Measurements from ENCODE around the gene LAMB3. TPM values are rescaled to one million over a fixed set of nuclear protein-coding genes. Genes with fewer than 3 reads are reported as not detected.

Gene LAMB3
- total RNA-seq, 2 donors from 2014 or later: 7.2 to 11.9 TPM

DNA sequence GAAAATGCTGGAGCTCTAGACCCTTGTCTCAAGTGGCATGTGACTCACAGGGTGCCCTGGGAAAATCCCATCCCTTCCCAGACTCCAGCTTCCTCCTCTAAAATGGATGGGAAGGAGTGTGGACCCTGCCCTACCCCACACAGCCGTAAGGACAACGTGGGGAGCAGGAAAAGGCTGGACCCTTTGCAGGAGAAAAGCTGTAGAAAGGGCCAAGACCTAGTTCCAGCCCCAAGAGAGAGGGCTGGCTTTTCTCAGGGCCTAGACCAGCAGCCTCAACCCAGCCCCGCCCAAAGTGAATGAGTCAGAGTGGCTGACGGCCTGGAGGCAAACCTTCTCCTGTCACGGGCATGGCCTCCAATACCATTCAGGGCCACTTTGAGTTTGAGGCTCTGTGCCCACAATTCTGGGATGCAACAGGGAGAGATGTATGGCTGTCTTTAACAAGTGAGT lies 1.1 kb downstream of the LAMB3 start:
- H3K4me1 Mint-ChIP-seq: peaks cover 30% of the 10 kb centered on the region
- H3K9me3 Mint-ChIP-seq: no peaks in the 10 kb centered on the region
- H3K36me3 Mint-ChIP-seq (ENCODE audit: low read depth): no peaks in the 10 kb centered on the region
- H3K4me3 Mint-ChIP-seq: peak overlapping the region; percentile 59
- peak overlapping the region; percentile 73 for H3K27ac Mint-ChIP-seq
- no peaks in the 10 kb centered on the region for H3K27me3 Mint-ChIP-seq
- ATAC-seq (replicated peaks): peak; percentile 90

- no peaks in the 10 kb centered on the region for H3K9me3 Mint-ChIP-seq
- peak overlapping the region; percentile 54 for H3K27ac Mint-ChIP-seq
- no peaks in the 10 kb centered on the region for H3K36me3 Mint-ChIP-seq (ENCODE audit: low read depth)
- ATAC-seq (replicated peaks): no peak
- peaks cover 30% of the 10 kb centered on the region for H3K4me1 Mint-ChIP-seq
- peak overlapping the region; percentile 59 for H3K4me3 Mint-ChIP-seq
- H3K27me3 Mint-ChIP-seq: no peaks in the 10 kb centered on the region
Measured at GRCh38 chr1:209650454-209650853, 1.8 kb downstream of the LAMB3 start.

GRCh38 chr1:209648931-209649776 lies 3.1 kb downstream of the LAMB3 start:
- Mint-ChIP-seq H3K4me1 (peaks cover 30% of the 10 kb centered on the region), H3K27me3 (no peaks in the 10 kb centered on the region), H3K36me3 (ENCODE audit: low read depth) (no peaks in the 10 kb centered on the region), H3K9me3 (no peaks in the 10 kb centered on the region), H3K4me3 (peak overlapping the region; percentile 9), H3K27ac (peak overlapping the region; percentile 4)
- peak; percentile 51 for ATAC-seq (replicated peaks)

GRCh38 chr1:209648346-209648745 lies 3.9 kb downstream of the LAMB3 start:
- no peaks in the 10 kb centered on the region for H3K27me3 Mint-ChIP-seq
- no peaks in the 10 kb centered on the region for H3K36me3 Mint-ChIP-seq (ENCODE audit: low read depth)
- peaks cover 24% of the 10 kb centered on the region for H3K4me1 Mint-ChIP-seq
- H3K4me3 Mint-ChIP-seq: no peak overlapping the region
- H3K9me3 Mint-ChIP-seq: no peaks in the 10 kb centered on the region
- ATAC-seq (replicated peaks): no peak
- H3K27ac Mint-ChIP-seq: peak overlapping the region; percentile 10

DNA sequence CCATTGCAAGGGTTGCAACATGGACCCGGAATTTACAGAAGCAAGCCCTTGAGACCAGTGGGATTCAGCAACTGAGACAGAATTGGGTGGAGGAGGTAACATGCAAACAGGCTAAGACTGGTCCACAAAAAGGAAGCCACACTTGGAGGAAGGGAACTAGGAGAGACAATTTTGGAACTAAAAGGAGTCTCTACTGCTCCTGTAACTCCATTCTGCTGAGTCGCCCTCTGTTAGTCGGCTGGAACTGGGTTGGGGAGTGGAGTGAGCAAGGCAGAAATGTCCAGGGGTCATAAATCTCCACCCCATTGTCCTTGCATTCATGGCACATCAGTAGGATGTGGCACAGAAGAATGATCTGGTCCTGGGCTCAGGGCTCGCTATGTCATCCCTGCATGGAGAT lies 5.1 kb downstream of the LAMB3 start:
- peaks cover 20% of the 10 kb centered on the region for H3K4me1 Mint-ChIP-seq
- H3K9me3 Mint-ChIP-seq: no peaks in the 10 kb centered on the region
- no peaks in the 10 kb centered on the region for H3K27me3 Mint-ChIP-seq
- no peak overlapping the region for H3K27ac Mint-ChIP-seq
- H3K36me3 Mint-ChIP-seq (ENCODE audit: low read depth): no peaks in the 10 kb centered on the region
- no peak for ATAC-seq (replicated peaks)
- H3K4me3 Mint-ChIP-seq: no peak overlapping the region

GRCh38 chr1:209646558-209646957 lies 5.7 kb downstream of the LAMB3 start:
- no peak for ATAC-seq (replicated peaks)
- Mint-ChIP-seq H3K4me3 (no peak overlapping the region), H3K27me3 (no peaks in the 10 kb centered on the region), H3K9me3 (no peaks in the 10 kb centered on the region), H3K27ac (no peak overlapping the region), H3K36me3 (ENCODE audit: low read depth) (no peaks in the 10 kb centered on the region), H3K4me1 (peaks cover 16% of the 10 kb centered on the region)

DNA sequence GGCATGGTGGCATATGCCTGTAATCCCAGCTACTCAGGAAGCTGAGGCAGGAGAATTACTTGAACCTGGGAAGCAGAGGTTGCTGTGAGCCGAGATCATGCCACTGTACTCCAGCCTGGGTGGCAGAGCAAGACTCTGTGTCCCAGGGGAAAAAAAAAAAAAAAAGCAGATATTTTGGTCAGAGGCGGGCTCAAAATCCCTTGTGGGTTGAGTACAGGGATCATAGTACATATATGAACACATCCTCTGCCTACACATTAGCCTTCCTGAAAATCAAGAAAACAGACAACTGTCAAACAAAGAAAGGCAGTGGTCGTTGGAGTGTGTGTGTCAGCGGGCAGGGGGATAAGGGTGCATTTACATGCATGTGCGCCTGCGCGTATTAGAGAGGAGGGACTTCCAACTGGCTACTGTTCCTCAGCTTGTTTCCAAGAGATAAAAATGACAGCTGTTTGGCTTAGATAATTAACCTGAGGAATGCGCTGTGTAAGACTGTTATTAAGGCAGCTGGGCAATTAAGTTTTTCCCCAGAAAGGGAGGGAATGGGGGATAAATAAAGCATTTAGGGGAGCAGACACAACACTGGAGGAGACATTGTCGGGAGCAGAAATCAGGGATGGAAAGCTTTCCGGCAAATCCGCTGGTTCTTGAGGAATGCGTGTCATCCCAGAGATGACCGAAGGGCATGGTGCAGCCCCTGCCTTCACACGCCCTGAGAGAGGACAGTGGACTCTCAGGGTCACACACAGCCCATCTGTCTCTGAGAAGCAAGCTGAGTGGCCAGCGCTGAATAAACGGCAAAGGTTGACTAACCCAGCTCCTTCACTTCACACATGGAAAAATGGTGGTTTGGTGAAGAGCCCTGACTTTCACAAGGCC lies 6.4 kb downstream of the LAMB3 start:
- ATAC-seq (replicated peaks): no peak
- Mint-ChIP-seq H3K27me3 (no peaks in the 10 kb centered on the region), H3K36me3 (ENCODE audit: low read depth) (no peaks in the 10 kb centered on the region), H3K9me3 (no peaks in the 10 kb centered on the region), H3K4me1 (peaks cover 10% of the 10 kb centered on the region), H3K4me3 (no peak overlapping the region), H3K27ac (peak overlapping the region; percentile 75)

GRCh38 chr1:209643285-209644020 lies 8.8 kb downstream of the LAMB3 start:
- Mint-ChIP-seq H3K4me3 (no peak overlapping the region), H3K4me1 (no peaks in the 10 kb centered on the region), H3K27me3 (no peaks in the 10 kb centered on the region), H3K9me3 (no peaks in the 10 kb centered on the region), H3K27ac (no peak overlapping the region), H3K36me3 (ENCODE audit: low read depth) (no peaks in the 10 kb centered on the region)
- no peak for ATAC-seq (replicated peaks)

DNA sequence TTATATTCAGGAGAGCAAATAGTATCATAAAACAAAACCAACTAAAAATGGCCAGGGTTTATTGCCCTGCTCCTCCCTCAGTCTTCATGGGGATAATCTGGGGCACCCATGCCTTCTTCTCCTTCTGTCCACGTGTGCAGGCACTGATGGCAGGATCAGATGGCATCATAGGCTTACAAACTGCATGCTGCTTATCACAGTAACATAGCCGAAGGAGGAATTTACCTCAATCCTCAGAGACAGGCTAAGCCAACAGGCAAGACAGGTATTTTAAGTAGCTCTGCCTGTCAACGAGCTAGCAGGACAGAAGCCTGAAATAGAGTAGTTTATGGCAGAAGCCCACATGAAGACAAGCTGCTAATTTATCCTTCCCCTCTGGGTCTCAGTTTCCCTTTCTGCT lies 9.4 kb downstream of the LAMB3 start:
- Mint-ChIP-seq H3K4me3 (no peak overlapping the region), H3K9me3 (no peaks in the 10 kb centered on the region)
- ATAC-seq (replicated peaks): no peak

GRCh38 chr1:209641832-209642172 lies 10.4 kb downstream of the LAMB3 start:
- Mint-ChIP-seq H3K4me3 (no peak overlapping the region), H3K9me3 (no peaks in the 10 kb centered on the region), H3K27me3 (no peaks in the 10 kb centered on the region), H3K27ac (no peak overlapping the region), H3K36me3 (ENCODE audit: low read depth) (no peaks in the 10 kb centered on the region), H3K4me1 (peaks cover under 1% of the 10 kb centered on the region)
- ATAC-seq (replicated peaks): no peak

More for the DNA sequence above, 9.4 kb downstream of the LAMB3 start:
- H3K4me1 Mint-ChIP-seq: no peaks in the 10 kb centered on the region
- no peaks in the 10 kb centered on the region for H3K27me3 Mint-ChIP-seq
- H3K27ac Mint-ChIP-seq: no peak overlapping the region
- H3K36me3 Mint-ChIP-seq (ENCODE audit: low read depth): no peaks in the 10 kb centered on the region

DNA sequence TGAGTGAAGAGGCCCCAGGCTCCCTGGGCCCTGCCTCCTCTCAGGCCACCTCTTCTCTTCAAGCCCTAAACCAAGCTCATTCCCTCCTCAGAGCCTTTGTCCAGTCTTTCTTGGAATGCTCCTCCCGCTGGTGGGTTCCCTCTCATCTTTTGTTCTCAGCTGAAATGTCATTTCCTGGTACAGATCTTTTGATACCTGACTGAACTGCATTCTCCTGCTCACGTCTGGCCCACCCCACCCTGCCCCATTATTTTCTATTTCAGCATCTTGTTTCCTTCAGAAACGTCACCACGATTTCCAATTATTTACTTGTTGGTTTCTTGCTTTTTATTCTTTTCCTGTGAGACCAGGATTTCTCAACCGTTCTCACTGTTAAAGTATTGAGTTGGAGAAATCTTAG lies 16.4 kb downstream of the LAMB3 start:
- peaks cover 4% of the 10 kb centered on the region for H3K4me1 Mint-ChIP-seq
- H3K36me3 Mint-ChIP-seq (ENCODE audit: low read depth): no peaks in the 10 kb centered on the region
- no peaks in the 10 kb centered on the region for H3K27me3 Mint-ChIP-seq
- H3K27ac Mint-ChIP-seq: peak overlapping the region; percentile 23
- ATAC-seq (replicated peaks): no peak
- H3K4me3 Mint-ChIP-seq: no peak overlapping the region
- H3K9me3 Mint-ChIP-seq: no peaks in the 10 kb centered on the region

DNA sequence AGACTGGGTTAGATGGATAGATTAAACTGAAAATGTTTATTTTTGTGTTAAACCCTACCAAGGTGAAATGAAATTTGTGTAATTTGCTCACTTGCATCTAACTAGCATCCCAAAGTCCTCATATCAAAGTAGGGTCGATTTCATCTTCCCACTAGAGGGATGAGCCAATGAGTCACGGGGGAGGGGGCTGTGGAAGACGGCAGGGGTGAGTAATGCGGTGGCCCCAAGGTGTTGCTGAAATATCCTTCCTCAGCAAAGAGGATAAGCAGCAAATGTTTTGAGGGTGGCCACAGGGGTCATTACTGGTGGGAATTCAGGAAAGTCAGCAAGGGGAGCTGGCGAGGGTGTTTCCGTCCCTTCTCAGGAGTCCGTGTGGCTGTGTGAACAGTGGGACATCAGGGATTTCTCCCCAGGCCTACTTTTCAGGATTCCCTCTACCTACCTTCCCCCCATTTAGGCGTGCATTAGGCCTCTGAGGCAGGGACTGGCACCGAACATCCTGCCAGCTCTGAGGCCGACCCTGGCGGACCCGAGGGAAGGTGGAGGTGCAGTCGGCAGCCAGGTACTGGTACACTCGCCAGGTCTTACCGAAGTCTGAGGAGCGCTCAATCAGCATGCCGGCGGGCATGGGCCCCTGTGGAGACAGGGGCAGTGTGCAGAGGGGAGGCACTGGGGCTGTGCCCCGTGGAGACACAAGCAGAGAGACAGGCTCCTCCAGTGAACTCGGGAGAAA lies 18.1 kb downstream of the LAMB3 start:
- Mint-ChIP-seq H3K9me3 (no peaks in the 10 kb centered on the region), H3K27me3 (no peaks in the 10 kb centered on the region), H3K4me3 (no peak overlapping the region), H3K36me3 (ENCODE audit: low read depth) (no peaks in the 10 kb centered on the region), H3K4me1 (peaks cover 7% of the 10 kb centered on the region), H3K27ac (peak overlapping the region; percentile 71)
- no peak for ATAC-seq (replicated peaks)

DNA sequence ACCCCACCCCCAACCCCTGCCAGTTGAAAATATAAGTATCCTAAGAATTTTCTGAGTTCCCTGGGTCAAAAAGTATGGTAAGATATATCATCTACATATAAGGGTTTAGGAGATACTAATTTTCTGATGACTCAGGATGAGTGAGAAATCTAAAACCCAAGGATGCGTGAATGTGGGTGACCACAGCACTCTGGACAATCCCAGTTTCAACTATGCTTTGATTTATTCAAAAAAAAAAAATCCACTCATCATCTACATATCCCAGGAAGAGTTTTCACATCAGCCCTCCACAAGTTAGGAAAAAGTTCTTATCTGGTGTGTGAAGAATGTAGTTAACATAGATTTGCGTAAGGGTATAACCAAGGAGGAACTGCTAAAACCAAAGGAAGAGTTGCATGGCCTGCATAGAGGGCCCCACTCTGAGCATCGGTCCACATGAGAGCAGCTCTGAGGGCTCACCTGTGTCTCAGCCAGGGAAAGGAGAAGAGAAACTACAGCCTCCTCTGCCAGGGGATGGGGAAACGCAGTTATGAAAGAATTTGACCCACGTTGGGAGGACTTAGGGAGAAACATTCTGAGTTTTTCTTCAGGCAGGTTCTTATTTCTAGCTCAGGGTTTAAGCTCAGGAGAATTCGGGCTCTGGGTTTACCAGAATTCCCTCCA lies 18.8 kb downstream of the LAMB3 start:
- no peak overlapping the region for H3K4me3 Mint-ChIP-seq
- H3K4me1 Mint-ChIP-seq: peaks cover 9% of the 10 kb centered on the region
- H3K27ac Mint-ChIP-seq: no peak overlapping the region
- H3K9me3 Mint-ChIP-seq: no peaks in the 10 kb centered on the region
- no peaks in the 10 kb centered on the region for H3K27me3 Mint-ChIP-seq
- ATAC-seq (replicated peaks): no peak
- H3K36me3 Mint-ChIP-seq (ENCODE audit: low read depth): no peaks in the 10 kb centered on the region
